GM19397 (cell line): Measurements from ENCODE around the gene UMODL1.

ENCODE experiments used
- ATAC-seq: cut with Tn5 transposase; IDR thresholded peaks from one replicate; pipeline ENCODE4 v1.9.1; 2021; ENCODE audit warnings: mild to moderate bottlenecking, moderate library complexity; ENCODE audit not compliant: unreplicated experiment

UMODL1 gene

GRCh38 chr21:42093186-42093585 is 22.1 kb downstream of the UMODL1 start:
- ATAC-seq = no peak

DNA sequence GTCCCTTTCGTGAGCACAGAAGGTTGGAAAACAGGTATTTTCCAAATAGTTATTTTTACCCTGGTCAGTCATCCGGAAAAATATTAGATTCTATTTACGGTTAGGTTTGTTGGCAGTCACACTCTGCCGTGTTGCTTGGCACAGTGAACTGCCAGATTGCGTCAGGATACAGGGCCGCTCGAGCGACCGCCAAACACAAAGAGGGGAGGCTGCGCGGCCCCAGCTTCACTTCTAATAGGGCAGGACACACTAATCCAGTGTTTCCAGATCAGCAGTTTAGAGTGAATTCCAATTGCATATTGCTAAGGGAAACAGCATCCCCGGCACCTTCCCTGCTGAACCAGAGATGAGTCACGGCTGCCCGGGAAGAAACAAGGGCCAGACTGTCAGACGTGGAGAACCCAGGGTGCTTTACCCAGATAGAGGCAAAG is 22.9 kb downstream of the UMODL1 start:
- ATAC-seq = no peak

DNA sequence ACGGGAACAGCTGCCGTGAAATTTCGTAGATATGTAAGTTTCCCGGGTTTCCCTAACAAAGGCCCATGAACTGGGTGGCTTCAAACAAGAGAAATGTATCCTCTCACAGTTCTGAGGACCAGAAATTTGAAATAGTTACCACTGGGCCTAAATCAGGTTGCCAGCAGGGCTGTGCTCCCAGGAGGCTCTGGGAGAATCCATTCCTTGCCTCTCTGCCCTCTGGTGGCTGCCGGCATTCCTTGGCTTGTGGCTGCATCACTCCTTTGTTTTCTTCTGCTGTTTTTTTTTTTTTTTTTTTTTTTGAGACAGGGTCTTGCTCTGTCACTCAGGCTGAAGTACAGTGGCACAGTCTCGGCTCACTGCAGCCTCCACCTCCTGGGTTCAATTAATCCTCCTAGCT is 23.7 kb downstream of the UMODL1 start:
- no peak for ATAC-seq

- no peak for ATAC-seq
These were observed 24.5 kb downstream of the UMODL1 start for GRCh38 chr21:42095581-42095980.

DNA sequence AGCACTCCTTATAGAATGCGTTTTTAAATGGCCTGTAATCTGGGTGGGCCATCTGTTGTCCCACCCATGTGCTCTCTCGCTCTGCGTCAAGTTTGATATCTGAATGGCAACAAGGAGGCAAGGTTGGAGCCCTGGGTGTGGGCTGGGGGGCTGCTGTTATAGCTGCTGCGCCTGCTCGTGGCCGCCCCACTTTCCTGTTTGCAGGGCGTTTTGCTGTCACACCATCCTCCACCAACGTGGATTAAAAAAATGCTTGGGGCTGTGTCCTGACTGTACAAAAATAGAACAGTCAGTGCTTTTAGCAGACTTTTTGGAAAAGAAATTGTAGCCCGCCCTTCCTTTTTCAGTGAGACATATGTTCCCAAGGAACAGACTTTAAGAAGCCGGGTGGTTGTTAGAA is 25.4 kb downstream of the UMODL1 start:
- ATAC-seq = no peak

DNA sequence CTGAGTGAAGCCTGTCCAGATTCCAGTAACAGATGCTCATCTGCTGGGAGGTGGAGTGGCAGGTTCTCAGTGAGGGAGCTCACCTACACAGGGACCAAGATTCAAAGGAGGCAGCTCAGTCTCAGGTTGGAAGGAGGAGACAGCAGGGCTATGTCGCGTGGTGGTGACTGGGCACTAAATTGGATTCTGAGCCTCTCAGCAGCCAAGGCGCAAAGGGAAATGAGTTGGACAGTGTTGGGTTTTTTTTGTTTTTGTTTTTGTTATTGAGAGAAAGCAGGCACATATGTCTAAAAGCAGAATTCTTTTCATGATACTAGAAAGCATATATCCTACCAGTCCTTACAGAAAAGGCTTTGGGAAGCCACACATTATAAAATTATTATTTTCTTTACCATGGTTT is 26.2 kb downstream of the UMODL1 start:
- no peak for ATAC-seq

- no peak for ATAC-seq
These were observed 26.8 kb downstream of the UMODL1 start for GRCh38 chr21:42097860-42098454.

- no peak for ATAC-seq
These were observed 27.9 kb downstream of the UMODL1 start for GRCh38 chr21:42098957-42099505.

DNA sequence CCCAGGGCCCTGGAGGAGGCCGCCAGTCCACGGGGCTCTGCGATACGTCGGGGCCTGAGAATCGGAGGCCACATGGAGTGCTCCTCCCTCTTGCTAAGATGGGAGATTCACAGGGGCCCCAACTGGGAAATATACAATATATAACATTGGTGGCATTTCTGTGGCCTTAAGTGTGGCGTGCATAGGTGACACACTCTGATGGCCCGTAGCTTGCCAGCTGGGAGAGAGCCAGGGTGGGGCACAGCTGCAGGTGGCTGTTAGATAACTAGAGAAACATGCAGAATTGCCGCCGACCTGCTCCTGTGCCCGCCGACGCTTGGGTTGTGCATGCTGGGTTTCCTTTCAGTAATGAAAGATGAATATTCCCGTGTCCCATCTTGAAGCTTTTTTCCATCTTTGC is 30.1 kb downstream of the UMODL1 start:
- no peak for ATAC-seq

- no peak for ATAC-seq
These were observed 31.0 kb downstream of the UMODL1 start for GRCh38 chr21:42102076-42102475.

DNA sequence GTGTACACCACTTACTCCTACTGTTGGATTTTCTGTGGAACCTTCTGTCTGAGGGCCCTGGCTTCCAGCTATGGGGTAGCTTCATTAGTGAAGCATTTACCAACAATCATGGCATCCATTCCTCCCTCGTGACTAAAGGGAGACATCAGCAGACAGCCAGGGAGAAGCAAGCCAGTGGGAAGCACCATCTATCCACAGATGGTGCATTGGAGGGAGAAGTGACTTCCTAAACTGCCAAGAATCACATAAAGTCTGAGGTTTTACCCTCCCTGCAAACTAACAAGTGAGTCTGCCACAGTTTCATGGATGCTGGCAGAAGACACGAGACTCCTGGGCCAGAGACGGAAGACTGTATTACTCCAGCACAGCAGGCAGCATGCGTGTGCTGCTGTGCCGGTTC is 31.4 kb downstream of the UMODL1 start:
- ATAC-seq = no peak

DNA sequence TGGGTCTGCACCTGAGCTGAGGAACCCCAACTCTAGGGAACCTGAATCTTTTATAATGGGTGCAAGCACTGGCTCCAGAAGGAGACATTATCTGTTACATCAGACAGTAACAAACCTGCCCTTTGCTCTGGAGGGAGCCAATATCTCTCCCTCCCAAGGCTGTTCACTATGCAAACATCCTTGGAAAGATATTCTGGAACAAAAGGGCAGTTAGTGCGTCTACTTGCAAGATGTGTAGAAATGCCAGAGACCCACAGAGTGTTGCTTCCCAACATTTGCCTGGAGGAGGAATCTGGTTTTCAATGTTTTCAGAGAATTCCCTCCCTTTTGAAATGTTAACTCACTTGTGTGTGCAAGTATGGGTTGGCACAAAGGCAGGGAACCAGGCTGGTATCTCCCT is 31.9 kb downstream of the UMODL1 start:
- ATAC-seq = no peak

DNA sequence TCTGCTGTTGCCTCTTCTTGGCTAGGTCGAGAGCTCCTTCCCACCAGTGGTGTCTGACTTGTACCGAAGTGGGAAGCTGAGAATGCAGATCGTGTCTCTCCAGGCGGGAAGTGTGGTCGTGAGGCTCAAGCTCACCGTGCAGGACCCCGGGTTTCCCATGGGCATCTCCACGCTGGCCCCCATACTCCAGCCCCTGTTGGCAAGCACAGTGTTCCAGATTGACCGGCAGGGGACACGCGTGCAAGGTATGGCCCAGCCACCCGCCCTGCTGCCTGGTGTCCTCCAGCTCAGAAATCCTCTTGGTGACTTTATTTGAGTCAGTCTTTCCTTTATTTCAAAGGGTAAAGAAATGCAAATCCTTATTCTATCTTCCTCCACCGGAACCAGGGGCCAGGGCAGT is 32.7 kb downstream of the UMODL1 start:
- ATAC-seq = no peak

GRCh38 chr21:42105476-42106315 is 34.6 kb downstream of the UMODL1 start:
- no peak for ATAC-seq

- ATAC-seq = no peak
These were observed 35.3 kb downstream of the UMODL1 start for GRCh38 chr21:42106425-42106824.

GRCh38 chr21:42107177-42107880 is 36.2 kb downstream of the UMODL1 start:
- no peak for ATAC-seq

DNA sequence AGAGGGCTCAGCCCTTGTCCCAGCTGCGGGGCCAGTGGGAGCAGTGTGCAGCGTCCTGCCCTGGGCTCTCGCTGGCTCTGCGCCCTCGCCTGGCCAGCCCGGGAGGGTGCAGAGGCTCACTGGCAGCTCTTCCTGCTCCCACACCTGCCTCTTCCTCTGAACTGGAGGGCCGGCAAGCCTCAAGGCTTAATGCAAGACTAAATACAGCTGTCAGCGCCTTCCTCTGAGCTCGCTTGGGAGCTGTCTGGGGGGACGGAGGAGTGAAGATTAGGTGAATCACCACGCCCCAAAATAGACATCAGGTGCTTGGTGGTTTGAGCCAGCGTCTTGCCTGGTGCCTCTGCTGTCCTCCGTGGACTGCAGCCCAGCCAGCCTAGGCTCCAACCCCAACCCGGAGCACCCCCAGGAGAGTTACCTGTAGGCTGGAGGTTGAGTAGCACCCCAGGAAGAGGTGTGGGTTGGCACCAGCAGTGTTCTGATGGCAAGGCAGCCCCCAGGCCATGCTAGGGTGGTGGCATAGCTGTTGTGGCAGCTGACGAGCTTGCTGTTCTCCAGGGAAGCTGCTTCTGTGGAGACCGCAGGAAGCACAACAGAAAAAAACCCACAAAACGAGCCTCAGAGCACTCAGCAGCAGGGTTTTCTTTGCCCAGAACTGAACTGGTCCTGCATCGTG is 36.9 kb downstream of the UMODL1 start:
- peak; percentile 80 for ATAC-seq

- ATAC-seq = no peak
These were observed 37.6 kb downstream of the UMODL1 start for GRCh38 chr21:42108554-42109340.

DNA sequence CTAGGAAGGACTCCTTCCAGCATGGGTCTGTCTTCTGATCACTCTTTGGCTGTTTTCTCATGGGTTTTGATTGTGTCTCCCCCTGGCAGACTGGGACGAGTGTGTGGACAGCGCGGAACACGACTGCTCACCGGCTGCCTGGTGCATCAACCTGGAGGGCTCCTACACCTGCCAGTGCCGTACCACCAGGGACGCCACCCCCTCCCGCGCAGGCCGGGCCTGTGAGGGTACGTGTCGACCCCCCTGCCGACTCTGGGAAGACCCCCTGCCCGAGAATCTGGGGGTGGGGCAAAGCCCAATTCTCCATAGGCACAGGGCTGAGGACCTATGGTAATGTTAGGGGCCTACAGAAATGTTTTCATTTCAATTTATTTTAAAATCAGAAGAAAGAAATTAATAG is 38.4 kb downstream of the UMODL1 start:
- ATAC-seq = no peak

DNA sequence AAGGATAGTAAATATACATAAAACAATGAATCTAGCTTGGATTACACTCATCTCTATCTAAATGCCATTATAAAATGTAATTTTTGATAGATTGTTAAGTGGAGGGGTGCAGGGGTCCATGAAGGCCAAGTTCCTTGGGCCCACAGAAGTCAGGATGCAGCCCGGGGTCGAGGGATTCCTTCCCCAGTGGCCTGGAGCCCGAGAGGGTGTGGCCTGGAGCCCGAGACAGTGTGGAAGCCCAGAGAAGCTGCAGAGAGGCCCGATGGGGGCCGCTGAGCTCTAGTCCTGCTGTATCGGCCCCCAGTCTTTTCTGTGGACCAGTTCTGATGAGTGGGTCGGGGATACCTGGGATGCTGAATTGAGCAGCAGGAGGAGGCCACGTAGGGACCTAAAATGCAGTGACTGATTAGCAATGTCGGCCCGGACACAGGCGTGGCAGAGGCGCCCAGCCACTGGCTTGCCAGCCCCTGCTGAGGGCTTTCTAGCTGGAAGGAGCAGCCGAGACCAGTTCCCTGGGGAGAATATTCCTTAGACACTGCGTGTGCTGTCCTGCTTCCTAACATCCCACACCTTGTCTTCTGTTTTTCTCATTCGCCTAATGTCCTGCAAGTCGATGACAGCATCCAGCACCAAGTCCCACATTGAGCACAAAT is 38.9 kb downstream of the UMODL1 start:
- ATAC-seq = no peak
